Mucosa of stomach (tissue), 1 donor: ENCODE results near the gene HNRNPLL.
A peak's percentile ranks its signal among the peaks of the same experiment; 100 is the strongest.
"Not testable (repeated sequence)": the region's sequence is repeated elsewhere in the genome, so short reads cannot be mapped to it uniquely, and the experiment has no call there.

ENCODE experiments used
- H3K27me3 ChIP-seq: one replicate; pipeline ENCODE4 v1.7.0; 2013; ENCODE audit warnings: mild to moderate bottlenecking, low read length; ENCODE audit not compliant: control insufficient read depth, insufficient read depth
- H3K36me3 ChIP-seq: one replicate; pipeline ENCODE4 v1.7.0; 2013; ENCODE audit warnings: low read length; ENCODE audit not compliant: control insufficient read depth, insufficient read depth
- H3K4me1 ChIP-seq: one replicate; pipeline ENCODE4 v1.7.0; 2013; ENCODE audit warnings: mild to moderate bottlenecking, low read length; ENCODE audit not compliant: control insufficient read depth, insufficient read depth
- H3K4me3 ChIP-seq: one replicate; pipeline ENCODE4 v1.7.0; 2013; ENCODE audit warnings: low read length
- H3K9ac ChIP-seq: one replicate; pipeline ENCODE4 v1.7.0; 2013; ENCODE audit warnings: mild to moderate bottlenecking, low read length, moderate library complexity
- H3K9me3 ChIP-seq: one replicate; pipeline ENCODE4 v1.7.0; 2013; ENCODE audit warnings: mild to moderate bottlenecking, low read length, moderate library complexity; ENCODE audit not compliant: control insufficient read depth
- donor health status: Pancreatic carcinoma.

HNRNPLL gene

GRCh38 chr2:38542248-38542631 is 60.5 kb downstream of the HNRNPLL start:
- H3K4me1 ChIP-seq, H3K27me3 ChIP-seq, H3K9ac ChIP-seq, H3K4me3 ChIP-seq, H3K9me3 ChIP-seq, H3K36me3 ChIP-seq: not testable (repeated sequence)

- Histone ChIP-seq H3K27me3 (no peaks in the 10 kb centered on the region), H3K36me3 (no peaks in the 10 kb centered on the region), H3K4me1 (peaks cover 4% of the 10 kb centered on the region), H3K9me3 (no peaks in the 10 kb centered on the region), H3K9ac (no peak overlapping the region), H3K4me3 (no peak overlapping the region)
These were observed 62.0 kb downstream of the HNRNPLL start for GRCh38 chr2:38540580-38541286.

GRCh38 chr2:38539086-38539485 is 63.6 kb downstream of the HNRNPLL start:
- peaks cover 4% of the 10 kb centered on the region for H3K4me1 ChIP-seq
- no peak overlapping the region for H3K9ac ChIP-seq
- H3K36me3 ChIP-seq, result no peaks in the 10 kb centered on the region
- no peaks in the 10 kb centered on the region for H3K27me3 ChIP-seq
- no peak overlapping the region for H3K4me3 ChIP-seq
- no peaks in the 10 kb centered on the region for H3K9me3 ChIP-seq

- H3K36me3 ChIP-seq, result no peaks in the 10 kb centered on the region
These were observed 64.7 kb downstream of the HNRNPLL start for GRCh38 chr2:38537937-38538525.

GRCh38 chr2:38537296-38537695 is 65.4 kb downstream of the HNRNPLL start:
- H3K4me1 ChIP-seq, H3K9me3 ChIP-seq, H3K9ac ChIP-seq, H3K27me3 ChIP-seq, H3K4me3 ChIP-seq, H3K36me3 ChIP-seq: not testable (repeated sequence)

More at GRCh38 chr2:38537937-38538525, 64.7 kb downstream of the HNRNPLL start:
- Histone ChIP-seq H3K9ac (no peak overlapping the region), H3K4me3 (no peak overlapping the region), H3K27me3 (no peaks in the 10 kb centered on the region), H3K9me3 (no peaks in the 10 kb centered on the region), H3K4me1 (peaks cover 4% of the 10 kb centered on the region)

- Histone ChIP-seq H3K9ac (peak overlapping the region; percentile 4), H3K4me1 (peaks cover under 1% of the 10 kb centered on the region), H3K27me3 (no peaks in the 10 kb centered on the region), H3K9me3 (no peaks in the 10 kb centered on the region), H3K4me3 (peak overlapping the region; percentile 45), H3K36me3 (no peaks in the 10 kb centered on the region)
These were observed 66.8 kb downstream of the HNRNPLL start for GRCh38 chr2:38535744-38536506.

- Histone ChIP-seq H3K4me3 (no peak overlapping the region), H3K27me3 (no peaks in the 10 kb centered on the region), H3K9ac (no peak overlapping the region)
These were observed 67.4 kb downstream of the HNRNPLL start for GRCh38 chr2:38535404-38535743.

GRCh38 chr2:38534746-38535403 is 67.9 kb downstream of the HNRNPLL start:
- Histone ChIP-seq H3K9me3 (no peaks in the 10 kb centered on the region), H3K4me3 (no peak overlapping the region), H3K4me1 (no peaks in the 10 kb centered on the region), H3K9ac (no peak overlapping the region), H3K27me3 (no peaks in the 10 kb centered on the region), H3K36me3 (no peaks in the 10 kb centered on the region)

More at GRCh38 chr2:38535404-38535743, 67.4 kb downstream of the HNRNPLL start:
- Histone ChIP-seq H3K4me1 (no peaks in the 10 kb centered on the region), H3K9me3 (no peaks in the 10 kb centered on the region), H3K36me3 (no peaks in the 10 kb centered on the region)

- Histone ChIP-seq H3K27me3 (no peaks in the 10 kb centered on the region), H3K9me3 (no peaks in the 10 kb centered on the region), H3K36me3 (no peaks in the 10 kb centered on the region), H3K4me3 (no peak overlapping the region), H3K4me1 (no peaks in the 10 kb centered on the region), H3K9ac (no peak overlapping the region)
These were observed 68.8 kb downstream of the HNRNPLL start for GRCh38 chr2:38533757-38534545.

GRCh38 chr2:38533180-38533579 is 69.5 kb downstream of the HNRNPLL start:
- no peaks in the 10 kb centered on the region for H3K4me1 ChIP-seq
- H3K9me3 ChIP-seq, result no peaks in the 10 kb centered on the region
- no peak overlapping the region for H3K9ac ChIP-seq
- no peaks in the 10 kb centered on the region for H3K36me3 ChIP-seq
- H3K4me3 ChIP-seq, result no peak overlapping the region
- no peaks in the 10 kb centered on the region for H3K27me3 ChIP-seq

- Histone ChIP-seq H3K27me3 (no peaks in the 10 kb centered on the region), H3K4me3 (no peak overlapping the region)
These were observed 70.4 kb downstream of the HNRNPLL start for GRCh38 chr2:38532366-38532765.

More at GRCh38 chr2:38532366-38532765, 70.4 kb downstream of the HNRNPLL start:
- Histone ChIP-seq H3K9ac (no peak overlapping the region), H3K9me3 (no peaks in the 10 kb centered on the region), H3K36me3 (no peaks in the 10 kb centered on the region), H3K4me1 (no peaks in the 10 kb centered on the region)
